GM12892 (cell line): ENCODE data around the gene SLC28A1.

Experiments used
- POLR2A ChIP-seq: IDR thresholded peaks from 2 replicates; pipeline ENCODE4 v1.6.1; 2011; ENCODE audit warnings: low read depth, low read length, control low read depth
- POLR2AphosphoS5 ChIP-seq: IDR thresholded peaks from 2 replicates; pipeline ENCODE4 v1.6.1; 2011; ENCODE audit warnings: low read depth, low read length, control low read depth

GRCh38 chr15:84887938-84888337 is 3.5 kb downstream of the SLC28A1 start:
- TF ChIP-seq POLR2A (no peak), POLR2AphosphoS5 (no peak)
